Activated CD4-positive, alpha-beta T cell treated with anti-CD3 and anti-CD28 coated beads, Interleukin-2, amount 10 ng/mL, durations not matched to agents 24 days and 14 days (primary cell): ENCODE data around the gene USP16. TPM values are rescaled to one million over a fixed set of nuclear protein-coding genes. Genes with fewer than 3 reads are reported as not detected.
A peak's percentile ranks its signal among the peaks of the same experiment; 100 is the strongest.
"Not testable (repeated sequence)": the region's sequence is repeated elsewhere in the genome, so short reads cannot be mapped to it uniquely, and the experiment has no call there.

ENCODE experiments used
- DNase-seq: peaks from one replicate; pipeline ENCODE4 v3.0.0; 2022
- H3K27ac Mint-ChIP-seq: one replicate; pipeline ENCODE4 v1.8.0; 2022; ENCODE audit warnings: mild to moderate bottlenecking, mixed read lengths
- H3K27me3 Mint-ChIP-seq: one replicate; pipeline ENCODE4 v1.8.0; 2022; ENCODE audit warnings: mixed read lengths
- H3K36me3 Mint-ChIP-seq: one replicate; pipeline ENCODE4 v1.8.0; 2022; ENCODE audit warnings: low read depth, mild to moderate bottlenecking, mixed read lengths
- H3K4me1 Mint-ChIP-seq: one replicate; pipeline ENCODE4 v1.8.0; 2021; ENCODE audit warnings: mixed read lengths
- H3K4me3 Mint-ChIP-seq: one replicate; pipeline ENCODE4 v1.8.0; 2022; ENCODE audit warnings: mild to moderate bottlenecking, moderate library complexity, mixed read lengths
- H3K9me3 Mint-ChIP-seq: one replicate; pipeline ENCODE4 v1.8.0; 2021; ENCODE audit warnings: mixed read lengths
- intact Hi-C: fragments of 100-400 bp; cut with micrococcal nuclease; formaldehyde crosslinking; loops from one replicate; pipeline ENCODE4 v1.15.1; 2023
- total RNA-seq: library from RNA; stranded (reverse); gene quantifications from 2 replicates; pipeline ENCODE4 v1.2.3, GENCODE V29; 2022

USP16 gene
- 45.7 and 46.7 TPM in 2 replicates for total RNA-seq

DNA sequence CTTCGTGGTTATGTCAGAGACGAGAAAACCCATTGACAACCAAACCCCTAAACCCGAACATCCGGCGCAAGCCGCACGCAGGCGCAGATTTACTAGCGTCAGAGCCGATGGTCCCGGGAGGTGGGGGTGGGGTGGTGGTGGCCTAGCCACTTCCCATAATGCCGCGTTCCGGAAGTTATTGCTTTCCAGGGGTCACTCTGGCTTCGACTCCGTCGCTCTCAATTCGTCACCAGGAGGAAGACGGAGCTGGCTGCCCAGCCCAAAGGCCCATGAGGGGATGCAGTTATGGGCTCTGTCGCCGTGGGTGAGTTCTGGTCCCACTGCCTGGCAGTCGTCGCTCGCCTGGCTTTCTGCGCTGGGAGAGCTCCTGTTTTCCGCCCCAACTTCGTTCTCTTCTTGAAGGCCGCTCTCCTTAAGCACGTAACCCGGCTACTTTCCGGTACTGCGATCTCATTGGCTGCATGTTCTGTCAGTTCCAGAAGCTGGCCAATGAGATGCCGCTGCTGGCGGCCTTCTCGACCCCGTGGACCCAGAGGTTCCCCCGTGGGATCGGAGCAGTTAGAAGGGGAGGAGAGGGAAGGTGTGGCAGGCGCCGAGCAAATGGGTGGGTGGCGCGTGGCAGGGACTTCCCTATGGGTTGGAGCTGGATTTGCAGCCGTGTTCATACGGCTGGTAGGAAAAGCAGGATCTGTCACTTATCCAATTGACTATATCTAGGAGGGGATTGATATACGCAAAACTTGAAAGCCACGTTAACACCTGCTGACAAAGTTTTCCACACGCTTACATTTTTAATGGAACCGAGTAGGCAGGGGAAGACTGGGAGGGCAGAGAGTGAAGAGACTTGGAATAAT, at the start of gene USP16:
Gene USP16 (plus strand): TSS at position 195 of the 854 bp plus-strand sequence. CDS start 3,246 bp downstream, outside the sequence.
- intact Hi-C loops = loop anchor here (1.0 to 10.0 kb wide), 6 partner anchors 22 to 270 kb away; partner anchors contain the start of genes BACH1, CCT8 and LTN1
- H3K4me1 Mint-ChIP-seq = peaks cover 41% of the 10 kb centered on the region
- H3K9me3 Mint-ChIP-seq = no peaks in the 10 kb centered on the region
- peak within 1 kb of the TSS; percentile 93 for H3K4me3 Mint-ChIP-seq
- DNase-seq = peak; percentile 99
- peaks cover 24% of the 10 kb centered on the region for H3K36me3 Mint-ChIP-seq
- H3K27me3 Mint-ChIP-seq = no peaks in the 10 kb centered on the region
- peak within 1 kb of the TSS; percentile 99 for H3K27ac Mint-ChIP-seq

DNA sequence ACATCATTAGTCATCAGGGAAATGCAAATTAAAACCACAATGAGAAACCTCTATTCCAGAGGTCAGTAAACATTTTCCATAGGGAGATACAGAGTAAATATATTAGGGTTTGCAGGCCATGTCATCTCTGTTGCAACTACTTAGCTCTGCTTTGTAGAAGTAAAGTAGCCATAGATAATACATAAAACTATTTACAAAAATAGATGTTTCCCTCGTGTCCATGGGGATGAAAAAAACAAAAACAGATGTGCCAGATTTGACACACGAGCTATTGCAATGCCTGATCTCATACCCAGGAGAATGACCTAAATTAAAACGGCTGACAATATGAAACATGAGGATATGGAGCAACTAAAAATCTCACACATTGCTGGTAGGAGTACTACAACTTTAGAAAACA, 49.1 kb upstream of the USP16 start:
- peaks cover 5% of the 10 kb centered on the region for H3K9me3 Mint-ChIP-seq
- H3K27ac Mint-ChIP-seq = no peak overlapping the region
- no peak overlapping the region for H3K4me3 Mint-ChIP-seq
- no peak for DNase-seq
- no peaks in the 10 kb centered on the region for H3K27me3 Mint-ChIP-seq
- intact Hi-C loops = no loop called here
- peaks cover 9% of the 10 kb centered on the region for H3K4me1 Mint-ChIP-seq
- peaks cover 52% of the 10 kb centered on the region for H3K36me3 Mint-ChIP-seq

DNA sequence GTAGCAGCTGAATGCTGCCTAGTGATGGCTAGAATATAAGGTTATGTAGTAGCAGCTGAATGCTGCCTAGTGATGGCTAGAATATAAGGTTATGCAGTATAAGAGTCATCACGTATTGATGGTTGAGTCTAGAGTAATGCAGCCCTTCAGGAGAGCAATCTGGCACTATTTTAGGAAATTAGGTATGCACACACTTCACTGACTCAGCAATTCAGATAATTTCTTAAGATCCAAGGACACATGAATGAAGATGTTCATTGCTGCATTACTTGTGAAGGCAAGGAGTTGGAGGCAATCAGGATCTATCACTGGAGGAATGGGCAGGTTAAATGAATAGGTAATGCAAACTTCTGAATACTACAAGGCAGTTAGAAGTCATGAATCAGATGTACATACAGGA, 45.4 kb upstream of the USP16 start:
- H3K27ac Mint-ChIP-seq = no peak overlapping the region
- DNase-seq = peak; percentile 10
- intact Hi-C loops = no loop called here
- peaks cover 51% of the 10 kb centered on the region for H3K36me3 Mint-ChIP-seq
- no peaks in the 10 kb centered on the region for H3K27me3 Mint-ChIP-seq
- no peaks in the 10 kb centered on the region for H3K9me3 Mint-ChIP-seq
- H3K4me3 Mint-ChIP-seq = no peak overlapping the region
- H3K4me1 Mint-ChIP-seq = peaks cover 10% of the 10 kb centered on the region

DNA sequence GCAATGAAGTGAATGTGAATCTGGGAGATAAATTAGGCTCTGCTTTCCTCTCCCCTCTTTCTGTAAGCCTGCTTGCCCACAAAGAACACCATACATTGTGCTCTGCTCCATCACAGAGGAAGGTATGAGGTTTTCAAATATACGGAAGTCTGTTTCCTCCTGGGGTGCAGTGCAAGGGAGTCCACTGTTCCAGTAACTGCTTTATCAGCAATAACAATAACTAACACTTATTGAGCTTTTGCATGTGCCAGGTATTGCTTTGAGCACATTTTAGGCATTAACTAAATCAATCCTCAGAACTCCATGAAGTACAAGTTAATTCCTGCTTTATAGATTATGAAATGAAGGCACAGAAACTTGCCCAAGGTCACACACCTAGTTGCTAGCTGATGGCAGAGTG, 41.8 kb upstream of the USP16 start:
- peak; percentile 30 for DNase-seq
- H3K4me1 Mint-ChIP-seq = peaks cover 10% of the 10 kb centered on the region
- no peak overlapping the region for H3K4me3 Mint-ChIP-seq
- H3K36me3 Mint-ChIP-seq = peaks cover 46% of the 10 kb centered on the region
- no peak overlapping the region for H3K27ac Mint-ChIP-seq
- intact Hi-C loops = no loop called here
- no peaks in the 10 kb centered on the region for H3K27me3 Mint-ChIP-seq
- no peaks in the 10 kb centered on the region for H3K9me3 Mint-ChIP-seq

DNA sequence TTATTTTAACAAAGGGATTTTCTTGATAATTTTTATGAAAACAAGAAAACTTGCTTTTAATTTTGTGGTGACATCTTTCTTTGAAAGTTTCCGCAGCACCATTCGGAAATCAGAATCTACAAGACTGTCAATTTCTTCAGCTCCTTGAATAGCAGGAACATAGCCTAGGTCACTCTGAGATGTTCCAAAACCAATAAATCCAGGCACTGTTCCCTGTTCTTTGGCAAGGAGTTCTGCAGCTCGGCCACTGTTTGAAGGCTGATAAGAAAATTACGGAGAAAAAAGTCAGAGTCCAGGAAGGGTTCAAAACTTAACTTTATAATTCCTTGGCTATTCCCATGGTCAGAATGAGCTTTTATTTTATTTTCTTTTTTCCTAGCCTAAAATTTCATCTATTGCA, 37.8 kb upstream of the USP16 start:
- H3K27me3 Mint-ChIP-seq = no peaks in the 10 kb centered on the region
- peak; percentile 11 for DNase-seq
- no peak overlapping the region for H3K27ac Mint-ChIP-seq
- H3K4me3 Mint-ChIP-seq = no peak overlapping the region
- H3K36me3 Mint-ChIP-seq = peaks cover 35% of the 10 kb centered on the region
- H3K4me1 Mint-ChIP-seq = peaks cover 31% of the 10 kb centered on the region
- H3K9me3 Mint-ChIP-seq = no peaks in the 10 kb centered on the region
- intact Hi-C loops = no loop called here

DNA sequence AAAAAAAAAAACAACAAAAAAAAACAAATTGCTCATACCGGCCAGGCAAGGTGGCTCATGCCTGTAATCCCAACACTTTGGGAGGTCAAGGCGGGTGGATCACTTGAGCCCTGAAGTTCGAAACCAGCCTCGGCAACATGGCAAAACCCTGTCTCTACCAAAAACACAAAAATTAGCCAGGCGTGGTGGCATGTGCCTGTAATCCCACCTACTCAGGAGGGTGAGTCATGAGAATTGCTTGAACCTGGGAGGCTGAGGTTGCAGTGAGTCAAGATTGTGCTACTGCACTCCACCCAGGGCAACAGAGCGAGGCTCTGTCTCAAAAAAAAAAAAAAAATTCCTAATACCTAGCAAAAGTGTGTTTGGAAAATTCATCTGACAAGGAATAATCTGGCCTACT, 36.3 kb upstream of the USP16 start:
- H3K4me3 Mint-ChIP-seq, intact Hi-C loops: not testable (repeated sequence)

DNA sequence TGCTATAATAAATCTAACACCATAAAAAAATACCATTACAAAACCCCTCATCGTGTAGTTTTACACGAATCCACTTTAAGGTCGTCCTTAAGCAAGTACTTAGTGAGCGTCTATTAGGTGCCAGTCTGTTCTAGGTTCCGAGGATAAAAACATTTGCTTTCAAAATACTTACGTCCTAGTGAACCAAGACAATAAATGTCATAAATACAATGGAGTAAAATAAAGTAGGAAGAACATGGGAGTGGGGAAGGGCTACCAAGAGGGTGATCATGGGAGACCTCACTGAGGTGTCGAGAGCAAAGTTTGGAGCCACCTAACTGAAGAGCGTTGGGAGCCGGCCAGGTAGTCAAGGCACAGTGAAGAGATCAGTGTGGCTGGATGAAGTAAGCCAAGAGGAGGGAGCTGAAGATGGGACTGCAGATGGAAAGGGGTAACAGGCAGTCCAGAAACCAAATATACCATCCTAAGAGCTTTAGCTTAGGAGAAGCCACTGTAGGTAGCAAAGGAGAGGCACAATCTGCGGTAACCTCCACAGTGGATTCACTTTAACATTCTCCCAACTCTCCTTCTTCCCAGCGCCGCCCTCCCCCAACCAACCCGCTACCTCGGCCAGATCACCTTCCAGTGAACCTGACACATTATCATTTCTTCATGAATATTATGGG, 32.5 kb upstream of the USP16 start:
- intact Hi-C loops = loop anchor here (1.0 to 5.0 kb wide), 4 partner anchors 27 to 215 kb away; partner anchors contain the start of genes RWDD2B and USP16
- no peak for DNase-seq
- no peaks in the 10 kb centered on the region for H3K9me3 Mint-ChIP-seq
- H3K4me3 Mint-ChIP-seq = peak overlapping the region; percentile 94
- peaks cover 41% of the 10 kb centered on the region for H3K4me1 Mint-ChIP-seq
- peaks cover 2% of the 10 kb centered on the region for H3K27me3 Mint-ChIP-seq
- peaks cover 17% of the 10 kb centered on the region for H3K36me3 Mint-ChIP-seq
- peak overlapping the region; percentile 98 for H3K27ac Mint-ChIP-seq

More for the DNA sequence above, 36.3 kb upstream of the USP16 start:
- H3K27me3 Mint-ChIP-seq, H3K9me3 Mint-ChIP-seq: not testable (repeated sequence)
- peak; percentile 52 for DNase-seq
- H3K27ac Mint-ChIP-seq = peak overlapping the region; percentile 83
- peaks cover 39% of the 10 kb centered on the region for H3K4me1 Mint-ChIP-seq
- peaks cover 34% of the 10 kb centered on the region for H3K36me3 Mint-ChIP-seq

DNA sequence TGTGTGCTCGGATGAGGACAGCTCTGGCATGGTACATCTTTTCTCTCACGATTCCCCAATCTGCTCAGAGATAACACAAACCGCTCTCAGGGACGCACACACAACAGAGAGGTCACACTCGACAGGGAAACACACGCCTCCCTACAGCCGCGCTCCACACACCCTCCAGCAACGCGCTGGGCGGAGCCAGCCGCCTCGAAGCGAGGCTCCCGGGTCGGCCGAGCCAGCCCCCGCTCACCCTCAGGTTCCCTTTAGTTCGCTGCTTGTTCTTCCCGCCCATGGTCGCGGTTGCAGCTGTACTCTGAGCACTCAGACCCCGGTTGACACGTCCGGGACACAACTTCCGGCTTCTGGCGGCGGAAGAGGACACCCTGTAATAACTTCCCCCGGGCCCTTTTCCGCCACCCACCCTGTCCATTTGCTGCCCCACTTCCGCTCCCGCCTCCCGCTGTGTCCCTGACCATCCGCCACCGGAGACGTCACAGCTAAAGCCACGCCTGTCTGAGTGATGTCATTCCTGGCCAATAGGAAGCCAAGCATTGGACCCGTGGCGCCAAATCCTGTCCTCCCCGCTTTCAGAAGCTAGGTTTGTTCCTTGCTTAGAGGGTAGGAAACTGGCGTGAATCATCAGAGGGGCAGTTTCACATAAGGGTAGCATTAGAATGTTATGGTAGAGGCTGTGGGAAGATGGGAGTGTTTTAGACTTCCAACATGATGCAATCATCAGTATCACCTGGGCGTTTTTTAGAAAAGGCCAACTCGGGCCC, 31.8 kb upstream of the USP16 start, which contains the start of gene LTN1:
Gene LTN1 (minus strand): TSS at position 352 of the 767 bp plus-strand sequence. CDS start 72 bp downstream, at position 280.
- H3K27me3 Mint-ChIP-seq = peaks cover 2% of the 10 kb centered on the region
- H3K27ac Mint-ChIP-seq = peak within 1 kb of the TSS; percentile 98
- peak; percentile 100 for DNase-seq
- peaks cover 40% of the 10 kb centered on the region for H3K4me1 Mint-ChIP-seq
- peaks cover 16% of the 10 kb centered on the region for H3K36me3 Mint-ChIP-seq
- intact Hi-C loops = loop anchor here (1.0 to 5.0 kb wide), 7 partner anchors 10 to 308 kb away; partner anchors contain the start of genes CCT8, RWDD2B and USP16
- H3K9me3 Mint-ChIP-seq = no peaks in the 10 kb centered on the region
- peak within 1 kb of the TSS; percentile 94 for H3K4me3 Mint-ChIP-seq

DNA sequence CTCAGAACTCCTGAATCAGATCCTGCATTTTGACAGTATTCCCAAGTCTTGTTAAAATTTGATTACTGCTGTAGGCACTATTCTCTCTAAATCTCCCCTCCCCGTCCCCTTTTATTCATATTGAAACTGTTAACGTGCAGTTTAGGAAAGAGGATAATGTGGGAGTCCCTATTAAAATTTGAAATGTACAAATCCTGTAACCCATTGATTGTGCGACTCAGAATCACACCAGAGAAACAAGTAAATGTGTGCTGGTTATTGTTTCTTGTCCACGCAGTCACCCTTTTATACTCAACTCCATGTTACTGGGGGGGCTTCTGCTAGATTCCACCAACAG, 31.2 kb upstream of the USP16 start:
- H3K27ac Mint-ChIP-seq = peak overlapping the region; percentile 98
- H3K27me3 Mint-ChIP-seq = peaks cover 2% of the 10 kb centered on the region
- H3K4me3 Mint-ChIP-seq = peak overlapping the region; percentile 94
- peaks cover 37% of the 10 kb centered on the region for H3K4me1 Mint-ChIP-seq
- peaks cover 13% of the 10 kb centered on the region for H3K36me3 Mint-ChIP-seq
- intact Hi-C loops = loop anchor here (1.0 to 5.0 kb wide), 4 partner anchors 9 to 307 kb away; partner anchors contain the start of gene CCT8
- no peaks in the 10 kb centered on the region for H3K9me3 Mint-ChIP-seq
- DNase-seq = no peak

DNA sequence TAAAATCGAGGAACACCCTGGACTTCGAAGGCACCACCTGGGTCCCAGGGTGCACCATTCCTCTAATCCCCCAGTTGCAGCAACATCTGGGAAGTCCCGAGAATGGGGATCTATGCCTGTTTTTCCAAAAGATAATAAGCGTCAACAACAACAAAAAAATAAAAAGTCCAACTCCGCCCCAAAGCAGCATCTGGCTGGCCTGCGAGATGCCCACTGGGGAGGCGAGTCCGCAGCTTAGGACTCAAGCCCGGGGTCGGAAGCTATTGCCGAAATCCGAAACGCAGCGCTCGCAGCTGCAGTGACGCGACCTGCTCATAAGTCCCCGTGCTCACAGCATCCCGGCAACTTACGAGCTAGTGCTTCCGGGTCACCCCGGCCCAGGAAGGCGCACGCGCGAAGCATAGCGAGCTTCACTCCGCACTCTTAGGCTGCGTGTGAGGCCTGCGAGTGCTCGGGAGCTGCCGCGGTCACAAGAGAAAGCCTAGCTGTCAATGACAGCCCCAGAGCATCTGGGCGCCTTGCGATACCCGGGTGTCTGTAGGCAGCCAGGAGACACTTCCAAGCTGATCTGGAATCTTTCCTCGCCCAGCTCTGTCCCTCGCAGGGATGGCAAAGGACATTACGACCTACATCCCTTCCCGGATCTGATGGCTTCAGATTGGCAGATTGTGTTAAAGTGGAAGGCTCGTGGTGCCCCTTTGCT, 21.9 kb upstream of the USP16 start:
- no peaks in the 10 kb centered on the region for H3K9me3 Mint-ChIP-seq
- H3K27me3 Mint-ChIP-seq = no peaks in the 10 kb centered on the region
- intact Hi-C loops = loop anchor here (1.0 kb wide), 4 partner anchors 9 to 71 kb away; partner anchors contain the start of genes CCT8, RWDD2B and USP16
- DNase-seq = peak; percentile 99
- H3K27ac Mint-ChIP-seq = peak overlapping the region; percentile 96
- peak overlapping the region; percentile 91 for H3K4me3 Mint-ChIP-seq
- H3K4me1 Mint-ChIP-seq = peaks cover 13% of the 10 kb centered on the region
- H3K36me3 Mint-ChIP-seq = peaks cover 10% of the 10 kb centered on the region

DNA sequence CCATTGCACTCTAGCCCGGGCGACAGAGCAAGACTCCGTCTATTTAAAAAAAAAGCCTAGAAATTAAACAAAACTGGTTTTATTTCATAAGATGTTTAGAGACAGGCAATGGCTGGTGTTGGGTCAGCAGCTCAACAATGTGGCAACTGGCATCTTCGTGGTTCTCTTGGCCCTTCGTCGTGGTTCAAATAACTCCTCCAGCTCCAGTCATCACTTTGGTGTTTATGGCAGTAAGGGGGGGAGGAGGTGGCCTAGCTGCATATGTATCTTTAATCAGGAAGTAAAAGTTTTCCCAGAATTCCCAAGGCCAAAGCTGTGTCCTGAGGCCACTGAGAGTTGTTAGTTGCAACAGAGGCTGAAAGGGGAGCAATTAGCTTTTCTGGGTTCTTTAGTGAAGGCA, 18.8 kb upstream of the USP16 start:
- intact Hi-C loops = no loop called here
- Mint-ChIP-seq H3K27me3 (no peaks in the 10 kb centered on the region), H3K36me3 (peaks cover 14% of the 10 kb centered on the region), H3K4me1 (peaks cover 10% of the 10 kb centered on the region), H3K4me3 (no peak overlapping the region), H3K9me3 (no peaks in the 10 kb centered on the region), H3K27ac (no peak overlapping the region)
- no peak for DNase-seq

DNA sequence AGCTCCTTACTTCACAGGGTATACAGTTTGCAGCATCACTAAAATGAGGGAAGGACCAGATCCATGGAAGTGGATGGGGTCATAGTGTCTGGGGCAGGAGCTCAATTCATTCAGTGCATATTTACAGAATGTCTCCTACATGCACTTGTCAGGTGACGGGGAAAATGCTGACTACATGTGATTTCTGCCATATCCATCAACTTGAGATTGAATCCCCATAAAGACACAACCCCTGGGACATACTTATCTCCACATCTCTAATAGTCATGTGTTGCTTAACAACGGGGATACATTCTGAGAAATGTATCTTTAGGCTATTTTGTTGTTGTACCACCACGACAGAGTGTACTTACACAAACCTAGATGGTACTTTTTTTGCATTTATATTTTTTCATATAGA, 17.3 kb upstream of the USP16 start:
- no peak for DNase-seq
- H3K36me3 Mint-ChIP-seq = peaks cover 14% of the 10 kb centered on the region
- intact Hi-C loops = no loop called here
- H3K4me3 Mint-ChIP-seq = no peak overlapping the region
- H3K4me1 Mint-ChIP-seq = peaks cover 7% of the 10 kb centered on the region
- no peaks in the 10 kb centered on the region for H3K27me3 Mint-ChIP-seq
- no peak overlapping the region for H3K27ac Mint-ChIP-seq
- no peaks in the 10 kb centered on the region for H3K9me3 Mint-ChIP-seq

DNA sequence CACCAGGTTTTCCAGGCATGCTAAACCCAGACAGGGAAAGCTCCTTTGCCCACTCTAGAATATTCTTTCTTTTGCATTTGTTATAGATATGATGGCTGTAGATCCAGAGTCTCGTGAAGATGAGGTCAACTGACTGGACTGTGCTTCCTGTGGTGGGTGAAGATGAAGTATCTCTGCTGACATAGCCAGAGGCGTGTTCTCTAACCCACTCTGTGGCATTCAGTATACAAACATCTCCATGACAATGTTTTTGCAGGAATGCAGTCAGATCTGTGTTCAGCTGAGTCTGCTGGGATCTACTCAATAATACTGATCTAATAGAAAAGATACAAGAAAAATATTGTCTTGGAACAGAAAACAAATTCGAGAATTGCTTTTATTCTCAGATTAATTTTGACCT, 16.7 kb upstream of the USP16 start:
- no peaks in the 10 kb centered on the region for H3K27me3 Mint-ChIP-seq
- H3K36me3 Mint-ChIP-seq = peaks cover 14% of the 10 kb centered on the region
- intact Hi-C loops = no loop called here
- H3K4me3 Mint-ChIP-seq = no peak overlapping the region
- peaks cover 5% of the 10 kb centered on the region for H3K4me1 Mint-ChIP-seq
- no peak for DNase-seq
- no peak overlapping the region for H3K27ac Mint-ChIP-seq
- no peaks in the 10 kb centered on the region for H3K9me3 Mint-ChIP-seq
